Keratinocyte (primary cell): Measurements from ENCODE around the gene EEF1A2. TPM values are rescaled to one million over a fixed set of nuclear protein-coding genes. Genes with fewer than 3 reads are reported as not detected.
A peak's percentile ranks its signal among the peaks of the same experiment; 100 is the strongest.

Experiments used
- DNase-seq: peaks from one replicate; pipeline ENCODE4 v3.0.0-alpha.2; 2011; ENCODE audit warnings: low read depth, missing footprints, low spot score
- FAIRE-seq: peaks from 2 replicates; lab custom pipeline; 2011; peaks lifted over from hg19 to GRCh38; lab: Jason Lieb, UNC
- H2AFZ ChIP-seq: 2 replicates; pipeline ENCODE4 v1.6.0; 2012; ENCODE audit warnings: low read length, control low read depth, inconsistent platforms; ENCODE audit not compliant: control insufficient read depth
- H3K27ac ChIP-seq: 2 replicates; pipeline ENCODE4 v1.5.1; 2011; ENCODE audit warnings: low read length; ENCODE audit not compliant: control insufficient read depth, insufficient read depth
- H3K27me3 ChIP-seq: 3 replicates; pipeline ENCODE4 v1.6.0; 2011; ENCODE audit warnings: low read length; ENCODE audit not compliant: control insufficient read depth, insufficient read depth; ENCODE audit errors: extremely low read depth
- H3K36me3 ChIP-seq, 2 experiments: 2 replicates in 1 of 2; 3 replicates in 1 of 2; pipeline ENCODE4 v1.5.1; 2011; ENCODE audit warnings: low read length in 2 of 2, mild to moderate bottlenecking in 1 of 2; ENCODE audit not compliant: control insufficient read depth in 2 of 2, insufficient read depth in 2 of 2; ENCODE audit errors: extremely low read depth in 1 of 2
- H3K4me1 ChIP-seq: 3 replicates; pipeline ENCODE4 v1.5.1; 2011; ENCODE audit warnings: low read length; ENCODE audit not compliant: control insufficient read depth, insufficient read depth; ENCODE audit errors: extremely low read depth
- H3K4me2 ChIP-seq: 3 replicates; pipeline ENCODE4 v1.6.0; 2011; ENCODE audit warnings: low read depth, low read length; ENCODE audit not compliant: control insufficient read depth, insufficient read depth; ENCODE audit errors: extremely low read depth
- H3K4me3 ChIP-seq, 3 experiments: fragments of 200-600 bp in 1 of 3; sonication (generic) in 1 of 3; 2 replicates in 2 of 3; 3 replicates in 1 of 3; pipeline ENCODE4 v1.5.1; 2011 to 2016; ENCODE audit warnings: low read length in 3 of 3, mild to moderate bottlenecking in 3 of 3, control low read depth in 2 of 3, inconsistent platforms in 1 of 3, low read depth in 1 of 3, mixed read lengths in 1 of 3, mixed run types in 1 of 3, moderate library complexity in 1 of 3; ENCODE audit not compliant: control insufficient read depth in 2 of 3, insufficient read depth in 2 of 3; ENCODE audit errors: extremely low read depth in 1 of 3
- H3K79me2 ChIP-seq: 2 replicates; pipeline ENCODE4 v1.6.0; 2012; ENCODE audit warnings: low read length; ENCODE audit not compliant: control insufficient read depth, insufficient read depth
- H3K9ac ChIP-seq: 3 replicates; pipeline ENCODE4 v1.6.0; 2011; ENCODE audit warnings: low read length; ENCODE audit not compliant: control insufficient read depth, insufficient read depth; ENCODE audit errors: extremely low read depth
- H3K9me1 ChIP-seq: 3 replicates; pipeline ENCODE4 v1.6.0; 2011; ENCODE audit warnings: low read length; ENCODE audit not compliant: control insufficient read depth, insufficient read depth; ENCODE audit errors: extremely low read depth
- H3K9me3 ChIP-seq: 2 replicates; pipeline ENCODE4 v1.5.1; 2012; ENCODE audit warnings: low read depth, low read length; ENCODE audit not compliant: control insufficient read depth
- H4K20me1 ChIP-seq: 3 replicates; pipeline ENCODE4 v1.6.0; 2011; ENCODE audit warnings: low read length; ENCODE audit not compliant: control insufficient read depth, insufficient read depth; ENCODE audit errors: extremely low read depth
- EZH2 ChIP-seq: IDR thresholded peaks from one replicate; pipeline ENCODE4 v1.6.1; 2012; ENCODE audit warnings: inconsistent platforms, mild to moderate bottlenecking, low read length, moderate library complexity
- dilution Hi-C: fragments of 300-500 bp; cut with MboI; formaldehyde crosslinking; loops from one replicate; pipeline ENCODE4 v1.7.0; 2020; ENCODE audit warnings: low sequenced_read_pairs; ENCODE audit not compliant: extremely low pct_ligation_motif_present
- polyA plus RNA-seq, 5 experiments: library from polyadenylated mRNA; depleted of rRNA in 3 of 5; stranded (reverse) in 3 of 5; stranded (forward) in 1 of 5; unstranded in 1 of 5; fragments of >200 nt; gene quantifications; 1 replicate in 1 of 5; 2 replicates in 3 of 5; 3 replicates in 1 of 5; pipeline versions ENCODE4 v1.2.1 to v1.2.3, GENCODE V29; 2011 to 2012; ENCODE audit warnings: missing spikeins in 2 of 5, low read depth in 1 of 5, low replicate concordance in 1 of 5
- TF ChIP-seq, protein P1 (sequence below), 3 experiments: IDR thresholded peaks in 1 of 3; conservative IDR thresholded peaks in 1 of 3; optimal IDR thresholded peaks in 1 of 3; 2 replicates in 2 of 3; 3 replicates in 1 of 3; pipeline versions ENCODE3 to v1.5.1; 2011; ENCODE audit warnings: low read length in 3 of 3, mild to moderate bottlenecking in 3 of 3, moderate library complexity in 2 of 3, control low read depth in 1 of 3, inconsistent platforms in 1 of 3; ENCODE audit not compliant: insufficient read depth in 2 of 3; ENCODE audit errors: extremely low read depth in 1 of 3

EEF1A2 gene
- polyA plus RNA-seq, 1 donor (not counting 4 experiments of a cell fraction or from before 2014, with no cell fraction given): 0.12 TPM

DNA sequence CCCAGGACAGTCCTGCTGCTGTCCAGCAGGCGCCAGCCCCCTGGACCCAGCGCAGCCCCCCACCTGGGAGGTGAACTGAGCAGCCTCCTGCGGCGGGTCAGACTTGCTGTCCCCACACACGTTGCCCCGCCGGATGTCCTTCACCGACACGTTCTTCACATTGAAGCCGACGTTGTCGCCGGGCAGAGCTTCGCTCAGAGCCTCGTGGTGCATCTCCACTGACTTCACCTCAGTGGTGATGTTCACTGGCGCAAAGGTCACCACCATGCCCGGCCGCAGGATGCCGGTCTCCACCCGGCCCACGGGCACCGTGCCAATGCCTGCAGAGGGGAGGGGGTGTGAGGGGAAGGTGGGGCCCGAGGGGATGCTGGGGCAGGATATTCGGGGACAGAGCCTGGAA lies 8.5 kb downstream of the EEF1A2 start:
- DNase-seq (no peak), FAIRE-seq (no peak)
- Histone ChIP-seq H3K9me1 (no peaks in the 10 kb centered on the region), H2AFZ (no peak overlapping the region), H3K27me3 (peaks cover 27% of the 10 kb centered on the region), H3K9ac (no peak overlapping the region), H3K4me2 (no peak overlapping the region), H3K79me2 (no peaks in the 10 kb centered on the region), H4K20me1 (no peaks in the 10 kb centered on the region), H3K4me3 (no peak overlapping the region), H3K27ac (no peak overlapping the region), H3K9me3 (no peaks in the 10 kb centered on the region), H3K4me1 (no peaks in the 10 kb centered on the region), H3K36me3 (no peaks in the 10 kb centered on the region)
- TF ChIP-seq EZH2: no peak
- TF ChIP-seq, protein P1, sequence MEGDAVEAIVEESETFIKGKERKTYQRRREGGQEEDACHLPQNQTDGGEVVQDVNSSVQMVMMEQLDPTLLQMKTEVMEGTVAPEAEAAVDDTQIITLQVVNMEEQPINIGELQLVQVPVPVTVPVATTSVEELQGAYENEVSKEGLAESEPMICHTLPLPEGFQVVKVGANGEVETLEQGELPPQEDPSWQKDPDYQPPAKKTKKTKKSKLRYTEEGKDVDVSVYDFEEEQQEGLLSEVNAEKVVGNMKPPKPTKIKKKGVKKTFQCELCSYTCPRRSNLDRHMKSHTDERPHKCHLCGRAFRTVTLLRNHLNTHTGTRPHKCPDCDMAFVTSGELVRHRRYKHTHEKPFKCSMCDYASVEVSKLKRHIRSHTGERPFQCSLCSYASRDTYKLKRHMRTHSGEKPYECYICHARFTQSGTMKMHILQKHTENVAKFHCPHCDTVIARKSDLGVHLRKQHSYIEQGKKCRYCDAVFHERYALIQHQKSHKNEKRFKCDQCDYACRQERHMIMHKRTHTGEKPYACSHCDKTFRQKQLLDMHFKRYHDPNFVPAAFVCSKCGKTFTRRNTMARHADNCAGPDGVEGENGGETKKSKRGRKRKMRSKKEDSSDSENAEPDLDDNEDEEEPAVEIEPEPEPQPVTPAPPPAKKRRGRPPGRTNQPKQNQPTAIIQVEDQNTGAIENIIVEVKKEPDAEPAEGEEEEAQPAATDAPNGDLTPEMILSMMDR (optimal IDR thresholded peaks at IDR 0.05 in 1 of 3, IDR thresholded peaks at IDR 0.05 in 1 of 3, conservative IDR thresholded peaks at IDR 0.05 in 1 of 3; ENCODE audit: extremely low read depth in 1 of 3, insufficient read depth in 2 of 3, low read length in 3 of 3): no peak
- dilution Hi-C loops: no loop called here

DNA sequence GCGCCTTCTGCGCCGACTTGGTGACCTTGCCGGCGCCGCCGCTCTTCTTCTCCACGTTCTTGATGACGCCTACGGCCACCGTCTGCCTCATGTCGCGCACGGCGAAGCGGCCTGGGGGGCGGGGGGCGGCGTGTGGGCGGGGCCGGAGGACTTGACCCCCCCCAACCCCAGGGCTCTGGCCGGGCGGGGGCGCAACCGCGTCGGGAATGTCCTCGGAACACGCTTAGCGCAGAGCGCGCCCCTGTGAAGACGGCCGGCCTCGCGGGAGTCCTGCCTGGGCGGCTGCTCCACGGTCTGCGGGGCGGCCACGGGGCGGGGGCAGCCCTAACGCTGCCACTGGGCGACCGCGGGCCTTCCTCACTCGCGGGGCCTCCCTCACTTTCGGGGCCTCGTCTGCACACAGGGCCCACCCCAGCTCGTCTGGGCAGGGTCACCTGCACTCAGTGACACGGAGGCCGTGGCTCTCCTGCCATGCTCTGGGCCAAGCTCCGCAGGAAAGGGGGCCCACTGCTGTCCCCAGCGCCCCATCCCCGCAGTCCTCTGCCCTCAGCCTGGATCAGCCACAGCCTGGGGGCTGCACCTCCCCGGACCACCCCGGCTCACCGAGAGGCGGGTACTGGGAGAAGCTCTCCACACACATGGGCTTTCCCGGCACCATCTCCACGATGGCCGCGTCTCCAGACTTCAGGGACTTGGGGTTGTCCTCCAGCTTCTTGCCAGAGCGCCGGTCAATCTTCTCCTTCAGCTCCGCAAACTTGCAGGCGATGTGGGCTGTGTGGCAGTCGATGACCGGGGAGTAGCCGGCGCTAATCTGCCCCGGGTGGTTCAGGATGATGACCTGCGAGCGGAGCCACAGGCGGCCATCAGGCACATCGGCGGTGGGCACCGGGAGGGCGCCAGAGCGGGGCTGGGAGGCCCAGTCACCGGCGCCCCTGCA lies 10.3 kb downstream of the EEF1A2 start:
- no peak overlapping the region for H3K9ac ChIP-seq
- no peaks in the 10 kb centered on the region for H3K9me3 ChIP-seq
- TF ChIP-seq EZH2: peak; percentile 35
- TF ChIP-seq, protein P1 (optimal IDR thresholded peaks at IDR 0.05 in 1 of 3, IDR thresholded peaks at IDR 0.05 in 1 of 3, conservative IDR thresholded peaks at IDR 0.05 in 1 of 3; ENCODE audit: extremely low read depth in 1 of 3, insufficient read depth in 2 of 3, low read length in 3 of 3): no peak
- no peak overlapping the region for H3K4me3 ChIP-seq
- dilution Hi-C loops: no loop called here
- no peak overlapping the region for H3K4me2 ChIP-seq
- no peak overlapping the region for H2AFZ ChIP-seq
- DNase-seq: no peak
- H3K79me2 ChIP-seq: no peaks in the 10 kb centered on the region
- H3K4me1 ChIP-seq: no peaks in the 10 kb centered on the region
- no peaks in the 10 kb centered on the region for H4K20me1 ChIP-seq
- H3K36me3 ChIP-seq: no peaks in the 10 kb centered on the region
- H3K27me3 ChIP-seq: peaks cover 38% of the 10 kb centered on the region
- FAIRE-seq: no peak
- no peak overlapping the region for H3K27ac ChIP-seq
- no peaks in the 10 kb centered on the region for H3K9me1 ChIP-seq
